Measurements from ENCODE around the gene CDK1. TPM values are rescaled to one million over a fixed set of nuclear protein-coding genes. Genes with fewer than 3 reads are reported as not detected.
"Not testable (repeated sequence)": the region's sequence is repeated elsewhere in the genome, so short reads cannot be mapped to it uniquely, and the experiment has no call there.

The CDK1 gene
- total RNA-seq, 1 experiment from 2014 or later: 78.9 TPM

- no peak overlapping the region for H4K5ac ChIP-seq (ENCODE audit: insufficient read length, low read depth, low read length)
- no peaks in the 10 kb centered on the region for H4K20me1 ChIP-seq (ENCODE audit: control insufficient read depth, insufficient read depth, insufficient read length)
- no peaks in the 10 kb centered on the region for H3K27me3 Mint-ChIP-seq (ENCODE audit: low read depth)
- no peaks in the 10 kb centered on the region for H3K79me1 ChIP-seq (ENCODE audit: insufficient read depth, low read depth, low read length, poor library complexity, severe bottlenecking)
- no peaks in the 10 kb centered on the region for H3K23me2 ChIP-seq (ENCODE audit: insufficient read length, low read depth, low read length, poor library complexity, severe bottlenecking)
- no peak overlapping the region for H3K4me2 ChIP-seq (ENCODE audit: insufficient read depth, insufficient read length, low read length)
- no peaks in the 10 kb centered on the region for H3K36me3 Mint-ChIP-seq (ENCODE audit: insufficient read depth in 1 of 3, low read depth in 3 of 3)
- no peaks in the 10 kb centered on the region for H3K27me3 ChIP-seq (ENCODE audit: insufficient read depth, low read length)
- H2AFZ ChIP-seq (ENCODE audit: low read length): no peak overlapping the region
- H3K79me2 ChIP-seq (ENCODE audit: insufficient read depth, low read length): no peaks in the 10 kb centered on the region
- H3T11ph ChIP-seq (ENCODE audit: low read length): no peak overlapping the region
- no peaks in the 10 kb centered on the region for H3K9me3 ChIP-seq (ENCODE audit: control insufficient read depth, low read depth, low read length)
- H3K18ac ChIP-seq (ENCODE audit: insufficient read length, low read depth, low read length): no peak overlapping the region
- H3K4me1 Mint-ChIP-seq: peaks cover 0 to 8% of the 10 kb centered on the region in 2 experiments; a peak in 3 of 4 replicates
- no peak overlapping the region for H4K8ac ChIP-seq (replicated peaks; ENCODE audit: insufficient read length, low read depth, low read length)
- H3K56ac ChIP-seq (ENCODE audit: insufficient read length, low read depth, low read length): no peak overlapping the region
- DNase-seq: no peak
- H2BK5ac ChIP-seq (ENCODE audit: insufficient read length, low read length): no peak overlapping the region
- no peak overlapping the region for H3K4me3 Mint-ChIP-seq
- no peak overlapping the region for H2AK5ac ChIP-seq (ENCODE audit: insufficient read length, low read length)
- H2BK20ac ChIP-seq (ENCODE audit: low read depth, low read length, poor library complexity, severe bottlenecking): no peak overlapping the region
- no peaks in the 10 kb centered on the region; the same call in 1 of the 2 replicates for H3K4me1 ChIP-seq (ENCODE audit: insufficient read depth, low read length)
- no peak for TF ChIP-seq CTCF (conservative IDR thresholded peaks at IDR 0.05)
- H3K14ac ChIP-seq (ENCODE audit: insufficient read depth, low read length): no peak overlapping the region
- no peak overlapping the region for H2BK15ac ChIP-seq (ENCODE audit: low read depth, low read length)
- H4K91ac ChIP-seq (ENCODE audit: insufficient read length, low read depth, low read length): no peak overlapping the region
- H3K27ac ChIP-seq (ENCODE audit: insufficient read length, low read depth, low read length): no peak overlapping the region
- no peak overlapping the region for H2BK12ac ChIP-seq (ENCODE audit: insufficient read length, low read depth, low read length)
- WGBS (ENCODE audit: extremely low coverage, insufficient read length, low lambda C conversion rate): no CpG with 5 or more reads among the region's 1 CpG
- no peak overlapping the region for H3K4ac ChIP-seq (ENCODE audit: low read depth, low read length)
- no peak overlapping the region for H3K9ac ChIP-seq (ENCODE audit: extremely low read depth, insufficient read length, low read length)
- no peak overlapping the region for H3K23ac ChIP-seq (ENCODE audit: insufficient read length, low read depth, low read length)
- no peaks in the 10 kb centered on the region for H3K9me3 Mint-ChIP-seq
- H2BK120ac ChIP-seq (ENCODE audit: low read depth, low read length, poor library complexity, severe bottlenecking): no peak overlapping the region
- H3K27ac Mint-ChIP-seq: 0 out of 7 replicates have a peak overlapping the region, but pooled peaks of 1 of the 3 experiments have one; percentile 26
These were observed 50.2 kb downstream of the CDK1 start for GRCh38 chr10:60828489-60828852.

- not testable (repeated sequence) for H3K9me3 Mint-ChIP-seq; H3K27me3 Mint-ChIP-seq (ENCODE audit: low read depth); H2BK15ac ChIP-seq (ENCODE audit: low read depth, low read length); H3T11ph ChIP-seq (ENCODE audit: low read length); H2AK5ac ChIP-seq (ENCODE audit: insufficient read length, low read length); H3K27ac ChIP-seq (ENCODE audit: insufficient read length, low read depth, low read length); H3K23me2 ChIP-seq (ENCODE audit: insufficient read length, low read depth, low read length, poor library complexity, severe bottlenecking); H4K5ac ChIP-seq (ENCODE audit: insufficient read length, low read depth, low read length); H2BK20ac ChIP-seq (ENCODE audit: low read depth, low read length, poor library complexity, severe bottlenecking); H2AFZ ChIP-seq (ENCODE audit: low read length); H3K79me2 ChIP-seq (ENCODE audit: insufficient read depth, low read length); H4K20me1 ChIP-seq (ENCODE audit: control insufficient read depth, insufficient read depth, insufficient read length); H4K91ac ChIP-seq (ENCODE audit: insufficient read length, low read depth, low read length); H3K9ac ChIP-seq (ENCODE audit: extremely low read depth, insufficient read length, low read length); H3K14ac ChIP-seq (ENCODE audit: insufficient read depth, low read length); H3K23ac ChIP-seq (ENCODE audit: insufficient read length, low read depth, low read length); H3K4me3 Mint-ChIP-seq; H2BK120ac ChIP-seq (ENCODE audit: low read depth, low read length, poor library complexity, severe bottlenecking); H3K27me3 ChIP-seq (ENCODE audit: insufficient read depth, low read length); H2BK5ac ChIP-seq (ENCODE audit: insufficient read length, low read length); H3K4me1 Mint-ChIP-seq; H3K56ac ChIP-seq (ENCODE audit: insufficient read length, low read depth, low read length); DNase-seq; H3K18ac ChIP-seq (ENCODE audit: insufficient read length, low read depth, low read length); H3K4me2 ChIP-seq (ENCODE audit: insufficient read depth, insufficient read length, low read length); H4K8ac ChIP-seq (replicated peaks; ENCODE audit: insufficient read length, low read depth, low read length); H3K27ac Mint-ChIP-seq; H3K4ac ChIP-seq (ENCODE audit: low read depth, low read length); H3K79me1 ChIP-seq (ENCODE audit: insufficient read depth, low read depth, low read length, poor library complexity, severe bottlenecking); H3K9me3 ChIP-seq (ENCODE audit: control insufficient read depth, low read depth, low read length); H3K4me1 ChIP-seq (ENCODE audit: insufficient read depth, low read length); H3K36me3 Mint-ChIP-seq (ENCODE audit: insufficient read depth in 1 of 3, low read depth in 3 of 3); H2BK12ac ChIP-seq (ENCODE audit: insufficient read length, low read depth, low read length)
- WGBS (ENCODE audit: extremely low coverage, insufficient read length, low lambda C conversion rate): no CpG with 5 or more reads among the region's 4 CpGs
These were observed 53.9 kb downstream of the CDK1 start for GRCh38 chr10:60832136-60832535.
